ENCODE measurements around the gene CRACR2A. TPM values are rescaled to one million over a fixed set of nuclear protein-coding genes. Genes with fewer than 3 reads are reported as not detected.

Gene CRACR2A
- polyA plus RNA-seq, 3 donors: 2.8 to 10.7 (median 5.8) TPM

- intact Hi-C loops (cut with micrococcal nuclease): no loop called here
- Histone ChIP-seq H3K79me2 (ENCODE audit: insufficient read depth, low read length) (no peaks in the 10 kb centered on the region), H2AFZ (ENCODE audit: insufficient read depth, low read depth, low read length, poor library complexity, severe bottlenecking) (no peak overlapping the region), H3K4me2 (replicated peaks; ENCODE audit: extremely low read depth, low read length, poor library complexity, severe bottlenecking) (no peak overlapping the region), H4K20me1 (ENCODE audit: insufficient read depth, low read length) (no peaks in the 10 kb centered on the region), H3K27ac (ENCODE audit: low read depth in 1 of 2, low read length in 2 of 2) (no peak overlapping the region), H3K36me3 (replicated peaks in 1 of 2; ENCODE audit: control insufficient read depth in 1 of 2, insufficient read depth in 2 of 2, low read length in 2 of 2) (peaks cover 42 to 89% of the 10 kb centered on the region in 2 donors), H3K9ac (ENCODE audit: insufficient read depth, low read length, poor library complexity, severe bottlenecking) (no peak overlapping the region), H3K9me3 (replicated peaks in 1 of 2; ENCODE audit: control insufficient read depth in 1 of 2, insufficient read depth in 1 of 2, low read length in 2 of 2) (no peaks in the 10 kb centered on the region), H3K27me3 (ENCODE audit: control insufficient read depth in 2 of 2, insufficient read depth in 2 of 2, low read length in 2 of 2) (no peaks in the 10 kb centered on the region), H3K4me1 (ENCODE audit: control insufficient read depth in 1 of 2, insufficient read depth in 2 of 2, low read length in 2 of 2) (no peaks in the 10 kb centered on the region), H3K4me3 (replicated peaks in 1 of 3; ENCODE audit: low read depth in 2 of 3, low read length in 3 of 3) (no peak overlapping the region)
- no peaks in the 10 kb centered on the region for H3K27me3 Mint-ChIP-seq (ENCODE audit: low read depth in 3 of 3)
- H3K27ac Mint-ChIP-seq: no peak overlapping the region
- no peak overlapping the region for H3K4me3 Mint-ChIP-seq
- no peaks in the 10 kb centered on the region for H3K4me1 Mint-ChIP-seq
- no peak for TF ChIP-seq CTCF (IDR thresholded peaks at IDR 0.05)
- no peak for DNase-seq
- no peaks in the 10 kb centered on the region for H3K9me3 Mint-ChIP-seq
- peaks cover 63 to 76% of the 10 kb centered on the region in 2 donors for H3K36me3 Mint-ChIP-seq
- WGBS (ENCODE audit: insufficient coverage): no CpG with 5 or more reads among the region's 6 CpGs
Measured at GRCh38 chr12:3681595-3682061, 71.3 kb downstream of the CRACR2A start.

- Histone ChIP-seq H3K27ac (ENCODE audit: low read depth in 1 of 2, low read length in 2 of 2) (no peak overlapping the region), H3K27me3 (ENCODE audit: control insufficient read depth in 2 of 2, insufficient read depth in 2 of 2, low read length in 2 of 2) (no peaks in the 10 kb centered on the region), H3K4me2 (replicated peaks; ENCODE audit: extremely low read depth, low read length, poor library complexity, severe bottlenecking) (no peak overlapping the region), H4K20me1 (ENCODE audit: insufficient read depth, low read length) (no peaks in the 10 kb centered on the region), H3K36me3 (replicated peaks in 1 of 2; ENCODE audit: control insufficient read depth in 1 of 2, insufficient read depth in 2 of 2, low read length in 2 of 2) (peaks cover 47 to 90% of the 10 kb centered on the region in 2 donors), H3K9ac (ENCODE audit: insufficient read depth, low read length, poor library complexity, severe bottlenecking) (no peak overlapping the region), H3K4me3 (replicated peaks in 1 of 3; ENCODE audit: low read depth in 2 of 3, low read length in 3 of 3) (no peak overlapping the region), H3K9me3 (replicated peaks in 1 of 2; ENCODE audit: control insufficient read depth in 1 of 2, insufficient read depth in 1 of 2, low read length in 2 of 2) (no peaks in the 10 kb centered on the region), H3K4me1 (ENCODE audit: control insufficient read depth in 1 of 2, insufficient read depth in 2 of 2, low read length in 2 of 2) (no peaks in the 10 kb centered on the region), H2AFZ (ENCODE audit: insufficient read depth, low read depth, low read length, poor library complexity, severe bottlenecking) (no peak overlapping the region), H3K79me2 (ENCODE audit: insufficient read depth, low read length) (no peaks in the 10 kb centered on the region)
- intact Hi-C loops (cut with micrococcal nuclease): no loop called here
- Mint-ChIP-seq H3K4me1 (no peaks in the 10 kb centered on the region), H3K36me3 (peaks cover 65 to 74% of the 10 kb centered on the region in 2 donors), H3K27me3 (ENCODE audit: low read depth in 3 of 3) (no peaks in the 10 kb centered on the region), H3K9me3 (no peaks in the 10 kb centered on the region), H3K27ac (peak overlapping the region in 2 of 7 donors; percentile 6 to 78), H3K4me3 (no peak overlapping the region)
- WGBS (ENCODE audit: insufficient coverage): 80% methylated on average over 2 of the region's 8 CpGs
- DNase-seq: no peak
- no peak for TF ChIP-seq CTCF (IDR thresholded peaks at IDR 0.05)
Measured at GRCh38 chr12:3680919-3681594, 71.9 kb downstream of the CRACR2A start.

Data from CD14-positive monocyte (primary cell).